NCI-H748 treated with DMSO at 0.1 percent for 48 hours (cell line): ENCODE measurements around the gene CPXM2.

Source experiments
- DNase-seq: peaks from one replicate; lab custom pipeline; 2025; lab: John Stamatoyannopoulos, UW

Gene CPXM2

GRCh38 chr10:123772645-123773508 is 118.7 kb downstream of the CPXM2 start:
- DNase-seq, result no peak

- DNase-seq, result no peak
These were observed 119.5 kb downstream of the CPXM2 start for GRCh38 chr10:123771877-123772644.

GRCh38 chr10:123769647-123770046 is 122.0 kb downstream of the CPXM2 start:
- DNase-seq, result no peak

GRCh38 chr10:123766761-123767160 is 124.8 kb downstream of the CPXM2 start:
- no peak for DNase-seq

DNA sequence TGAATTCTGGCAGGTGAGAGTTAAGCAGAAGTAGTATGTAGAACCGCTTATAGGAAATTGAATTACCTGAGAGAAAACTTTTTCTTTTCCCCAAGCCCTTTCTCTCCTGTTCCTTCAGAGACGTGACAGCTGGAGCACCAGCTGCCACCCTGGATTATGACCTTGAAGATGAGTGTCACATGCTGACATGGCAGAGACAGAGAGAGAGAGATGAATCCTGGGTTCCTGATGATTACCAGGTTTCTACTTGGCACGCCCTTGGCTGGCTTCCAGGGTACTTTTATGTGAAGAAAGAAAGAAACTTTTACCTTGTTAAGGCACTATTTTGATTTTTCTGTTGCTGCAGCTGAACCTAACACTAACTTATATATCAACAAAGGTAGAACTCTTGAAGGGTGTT is 125.6 kb downstream of the CPXM2 start:
- DNase-seq, result no peak

GRCh38 chr10:123761666-123762230 is 129.9 kb downstream of the CPXM2 start:
- no peak for DNase-seq

DNA sequence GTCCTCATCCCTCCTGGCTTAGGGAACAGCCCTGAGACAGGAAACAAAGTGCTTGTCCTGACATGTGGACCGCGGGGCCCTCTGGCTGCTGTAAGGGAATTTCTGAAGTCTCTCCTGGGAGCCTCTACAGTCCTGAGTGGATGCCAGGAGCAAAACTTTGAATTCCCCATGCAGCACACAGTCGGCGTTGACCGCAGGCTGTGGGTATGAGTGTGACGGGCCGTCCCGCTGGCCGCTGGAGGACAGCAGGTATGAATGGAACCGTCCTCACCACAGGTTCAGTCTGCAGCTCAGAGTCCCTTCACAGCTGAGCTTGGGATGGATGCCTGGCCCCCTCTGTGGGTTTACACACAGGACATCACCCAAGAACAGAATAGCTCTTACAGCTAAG is 130.6 kb downstream of the CPXM2 start:
- no peak for DNase-seq

DNA sequence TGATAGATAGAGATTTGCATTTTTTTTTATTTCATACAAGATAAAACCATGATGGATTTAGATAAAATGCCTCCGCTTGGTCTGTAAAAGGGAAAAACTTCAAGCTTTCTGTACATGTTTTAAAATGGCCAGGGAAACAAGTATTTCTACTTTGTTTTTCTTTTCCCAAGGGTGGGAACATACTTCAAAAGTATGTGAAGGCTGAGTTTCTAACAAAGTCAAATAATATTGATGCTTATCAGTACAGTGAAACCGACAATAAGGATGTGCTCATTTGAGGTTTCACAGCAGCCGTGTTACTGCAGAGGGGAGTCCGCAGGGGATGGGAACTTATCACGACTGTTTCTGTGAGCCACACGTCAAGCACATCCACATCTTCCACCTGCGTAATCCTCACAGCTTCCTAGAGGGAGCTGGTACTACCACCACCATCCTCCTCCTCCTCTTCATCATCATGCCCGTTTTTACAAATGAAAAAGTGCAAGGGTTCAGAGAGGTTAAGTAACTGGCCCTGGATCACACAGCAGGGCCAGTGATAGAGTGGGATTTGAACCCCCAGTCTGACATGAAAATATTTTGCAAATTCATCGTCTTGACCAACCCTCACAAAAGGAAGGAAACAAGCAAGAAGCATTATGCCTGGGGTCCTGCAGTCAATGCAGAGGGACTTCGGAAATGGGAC is 131.1 kb downstream of the CPXM2 start:
- DNase-seq, result no peak

DNA sequence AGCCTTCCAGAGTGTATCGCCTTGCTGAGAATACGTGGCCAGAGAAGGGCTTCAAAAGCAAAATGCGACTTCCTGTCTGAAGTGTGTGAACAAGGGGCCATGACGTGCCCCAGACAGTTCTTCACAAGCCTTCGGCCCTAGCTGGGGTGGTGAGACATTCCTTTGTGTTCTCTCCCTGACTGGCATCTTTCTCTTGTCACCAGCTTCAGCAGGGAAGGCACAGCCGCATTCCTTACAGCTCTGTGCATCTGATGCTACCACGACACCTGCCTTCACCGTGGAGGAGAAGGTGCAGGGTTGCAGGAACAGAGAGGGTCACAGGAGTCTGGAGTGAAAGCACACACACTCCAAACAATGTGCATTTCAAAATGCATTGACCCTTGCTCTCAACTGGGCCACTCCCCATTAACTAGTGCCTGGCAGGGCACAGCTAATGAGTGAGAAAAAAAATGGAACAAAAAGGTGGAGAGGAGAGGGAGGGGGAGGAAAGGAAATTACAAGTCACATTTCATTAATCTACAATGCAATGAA is 132.0 kb downstream of the CPXM2 start:
- DNase-seq, result peak; percentile 1

DNA sequence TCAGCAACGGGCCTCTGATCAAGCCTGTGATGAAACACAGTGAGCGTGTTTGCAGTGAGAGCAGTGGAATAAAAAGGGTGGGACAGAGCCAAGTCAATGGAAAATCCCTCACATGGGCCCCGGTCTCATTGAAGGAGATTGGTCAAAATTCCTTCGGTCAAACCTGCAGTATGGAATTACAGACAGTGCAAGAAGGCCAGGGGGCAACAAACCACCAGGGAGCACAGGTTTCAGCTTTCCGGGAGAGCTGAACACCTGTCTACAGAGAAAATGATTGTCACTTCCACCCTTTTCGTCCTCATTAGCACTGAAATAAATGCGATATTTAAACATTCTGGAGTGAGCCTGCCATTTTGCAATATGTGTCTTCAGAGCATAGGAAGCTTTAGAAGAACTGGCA is 132.6 kb downstream of the CPXM2 start:
- no peak for DNase-seq

- DNase-seq, result no peak
These were observed 133.8 kb downstream of the CPXM2 start for GRCh38 chr10:123757853-123758252.

- no peak for DNase-seq
These were observed 136.5 kb downstream of the CPXM2 start for GRCh38 chr10:123755061-123755460.

- DNase-seq, result no peak
These were observed 137.5 kb downstream of the CPXM2 start for GRCh38 chr10:123754123-123754522.

- no peak for DNase-seq
These were observed 140.1 kb downstream of the CPXM2 start for GRCh38 chr10:123751342-123752134.

DNA sequence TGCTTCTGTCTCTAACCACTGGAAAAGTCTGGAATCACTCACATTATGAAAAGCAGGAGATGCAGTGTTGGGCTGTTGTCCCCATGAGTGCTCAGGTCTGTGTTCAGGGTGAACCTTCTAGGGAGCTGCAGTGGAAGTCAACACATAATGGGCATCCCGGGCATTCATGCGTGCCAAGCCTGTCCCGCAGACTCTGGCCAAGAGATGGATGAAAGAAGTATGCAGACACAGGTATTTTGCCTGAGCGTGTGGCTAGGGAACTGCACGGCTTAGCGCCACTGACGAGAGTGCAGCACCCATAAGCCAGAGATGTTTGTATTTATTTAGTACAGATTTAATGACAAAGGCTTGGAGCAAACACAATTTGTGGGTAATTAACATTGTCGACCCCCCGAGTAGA is 140.7 kb downstream of the CPXM2 start:
- no peak for DNase-seq

GRCh38 chr10:123748711-123749110 is 142.9 kb downstream of the CPXM2 start:
- no peak for DNase-seq

- DNase-seq, result no peak
These were observed 144.2 kb downstream of the CPXM2 start for GRCh38 chr10:123747426-123747825.

GRCh38 chr10:123746942-123747341 is 144.7 kb downstream of the CPXM2 start:
- DNase-seq, result no peak

GRCh38 chr10:123746520-123746919 is 145.1 kb downstream of the CPXM2 start:
- DNase-seq, result no peak

- DNase-seq, result no peak
These were observed 145.5 kb downstream of the CPXM2 start for GRCh38 chr10:123746061-123746460.

DNA sequence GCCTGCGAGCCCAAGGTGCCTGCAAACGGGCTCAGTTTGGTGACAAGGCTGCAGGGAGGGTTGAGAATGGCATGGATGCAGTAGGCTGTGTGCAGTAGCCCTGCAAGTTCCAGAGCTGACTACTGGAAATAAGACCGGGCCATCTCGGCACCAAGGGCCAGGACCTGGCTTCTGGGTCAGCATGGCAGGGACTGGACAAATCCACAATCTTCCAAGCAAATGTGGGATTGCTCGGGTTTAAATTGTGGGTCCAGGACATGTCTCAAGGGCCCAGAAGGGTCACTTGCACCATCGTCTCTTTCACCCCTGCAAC is 147.4 kb downstream of the CPXM2 start:
- DNase-seq, result no peak
